Keratinocyte (primary cell): ENCODE measurements around the gene FAM227A.

Experiments
- CTCF ChIP-seq, 3 experiments: IDR thresholded peaks in 1 of 3; conservative IDR thresholded peaks in 1 of 3; optimal IDR thresholded peaks in 1 of 3; 2 replicates in 2 of 3; 3 replicates in 1 of 3; pipeline versions ENCODE3 to v1.5.1; 2011; ENCODE audit warnings: low read length in 3 of 3, mild to moderate bottlenecking in 3 of 3, moderate library complexity in 2 of 3, control low read depth in 1 of 3, inconsistent platforms in 1 of 3; ENCODE audit not compliant: insufficient read depth in 2 of 3; ENCODE audit errors: extremely low read depth in 1 of 3
- EZH2 ChIP-seq: IDR thresholded peaks from one replicate; pipeline ENCODE4 v1.6.1; 2012; ENCODE audit warnings: inconsistent platforms, mild to moderate bottlenecking, low read length, moderate library complexity

DNA sequence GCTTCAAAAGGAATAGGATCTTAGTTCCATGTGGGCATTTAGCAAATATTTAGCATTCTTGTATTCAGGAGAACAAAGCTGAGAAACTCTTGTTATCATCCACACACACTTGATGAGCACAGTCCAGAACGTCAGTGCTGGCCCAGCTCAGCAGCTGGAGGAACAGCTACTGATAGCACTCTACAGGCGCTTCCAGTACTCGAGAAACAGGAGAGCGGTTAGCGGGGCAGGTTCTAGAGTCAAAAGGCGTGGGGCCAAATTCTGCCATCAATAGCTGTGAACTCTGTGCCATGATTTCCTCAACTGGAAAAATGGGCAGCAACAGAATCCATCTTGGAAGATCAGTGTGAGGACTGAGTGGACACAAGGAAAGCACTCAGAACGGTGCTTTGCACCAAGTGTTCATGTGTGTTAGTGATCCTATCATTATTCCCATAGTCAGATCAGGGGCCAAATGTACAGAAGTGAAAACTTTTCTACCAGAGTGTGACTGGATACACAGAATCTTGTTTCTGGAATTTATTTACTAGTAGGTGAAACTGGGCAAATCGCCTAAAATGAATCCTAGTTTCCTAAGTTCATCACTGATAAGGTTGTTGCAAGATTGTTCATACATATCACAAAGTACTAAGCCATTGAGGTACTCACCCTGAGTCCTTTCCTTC is 41.4 kb upstream of the FAM227A start:
- TF ChIP-seq CTCF (optimal IDR thresholded peaks at IDR 0.05 in 1 of 3, IDR thresholded peaks at IDR 0.05 in 1 of 3, conservative IDR thresholded peaks at IDR 0.05 in 1 of 3; ENCODE audit: extremely low read depth in 1 of 3, insufficient read depth in 2 of 3, low read length in 3 of 3) (no peak), EZH2 (no peak)
